Measurements from ENCODE around the gene ZNF431.
A peak's percentile ranks its signal among the peaks of the same experiment; 100 is the strongest.
"Not testable (repeated sequence)": the region's sequence is repeated elsewhere in the genome, so short reads cannot be mapped to it uniquely, and the experiment has no call there.

Gene ZNF431

GRCh38 chr19:21147540-21147939, 5.7 kb downstream of the ZNF431 start:
- no peak for DNase-seq (ENCODE audit: low spot score)

DNA sequence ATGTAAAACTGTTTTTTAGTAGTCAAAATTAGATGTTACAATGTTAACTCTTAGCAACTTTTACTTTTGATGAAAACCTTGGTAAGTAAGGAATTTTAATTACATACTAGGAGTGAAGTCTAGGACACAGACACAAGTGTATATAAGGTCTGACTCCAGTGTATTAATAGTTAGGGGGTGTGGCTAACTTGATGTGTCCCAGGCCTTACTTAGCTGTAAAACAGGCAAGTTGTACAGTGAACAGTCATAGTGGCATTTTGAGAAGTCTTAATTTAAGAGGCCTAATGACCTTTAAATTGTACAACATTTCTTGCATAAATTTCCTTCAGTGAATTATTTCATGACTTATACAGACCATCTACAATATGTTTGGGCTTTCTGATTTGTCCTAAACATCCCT, 6.8 kb downstream of the ZNF431 start:
- no peak for DNase-seq (ENCODE audit: low spot score)

DNA sequence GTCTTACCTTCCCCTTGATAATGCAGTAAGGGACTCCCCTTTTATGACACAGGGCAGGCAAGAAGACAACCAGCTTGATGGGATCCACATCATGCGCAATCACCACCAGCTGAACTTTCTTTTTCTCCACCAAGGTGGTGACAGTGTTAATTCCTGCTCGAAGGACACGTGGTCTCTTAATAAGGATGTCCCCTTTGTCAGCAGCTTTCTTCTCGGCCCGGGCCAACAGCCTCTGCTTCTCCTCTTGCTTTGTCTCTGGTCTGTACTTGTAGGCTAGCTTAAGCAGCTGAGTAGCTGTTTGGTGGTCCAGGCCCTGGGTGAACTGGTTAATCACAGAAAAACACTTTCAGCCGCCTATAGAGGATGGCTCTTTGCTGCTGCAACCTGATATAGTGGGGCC, 8.0 kb downstream of the ZNF431 start:
- no peak for DNase-seq (ENCODE audit: low spot score)

GRCh38 chr19:21151460-21151859, 9.6 kb downstream of the ZNF431 start:
- no peak for DNase-seq (ENCODE audit: low spot score)

DNA sequence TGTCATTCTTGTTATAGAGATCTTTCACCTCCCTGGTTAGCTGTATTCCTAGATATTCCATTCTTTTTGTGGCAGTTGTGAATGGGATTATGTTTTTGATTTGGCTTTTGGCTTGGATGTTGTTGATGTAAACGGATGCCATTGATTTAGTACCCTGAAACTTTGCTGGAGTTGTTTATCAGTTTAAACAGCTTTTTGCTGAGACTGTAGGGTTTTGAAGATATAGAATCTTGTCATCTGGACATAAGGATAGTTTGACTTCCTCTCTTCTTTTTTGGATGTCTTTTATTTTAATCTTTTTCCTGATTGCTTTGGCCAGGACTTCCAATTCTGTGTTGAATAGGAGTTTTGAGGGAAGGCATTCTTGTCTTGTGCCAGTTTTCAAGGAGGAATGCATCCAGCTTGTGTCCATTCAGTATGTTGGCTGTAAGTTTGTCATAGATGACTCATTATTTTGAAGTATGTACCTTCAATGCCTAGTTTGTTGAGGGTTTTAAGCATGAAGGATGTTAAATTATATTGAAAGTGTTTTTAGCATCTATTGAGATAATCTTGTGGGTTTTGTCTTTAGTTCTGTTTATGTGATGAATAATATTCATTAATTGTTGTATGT, 16.8 kb downstream of the ZNF431 start:
- no peak for DNase-seq (ENCODE audit: low spot score)

DNA sequence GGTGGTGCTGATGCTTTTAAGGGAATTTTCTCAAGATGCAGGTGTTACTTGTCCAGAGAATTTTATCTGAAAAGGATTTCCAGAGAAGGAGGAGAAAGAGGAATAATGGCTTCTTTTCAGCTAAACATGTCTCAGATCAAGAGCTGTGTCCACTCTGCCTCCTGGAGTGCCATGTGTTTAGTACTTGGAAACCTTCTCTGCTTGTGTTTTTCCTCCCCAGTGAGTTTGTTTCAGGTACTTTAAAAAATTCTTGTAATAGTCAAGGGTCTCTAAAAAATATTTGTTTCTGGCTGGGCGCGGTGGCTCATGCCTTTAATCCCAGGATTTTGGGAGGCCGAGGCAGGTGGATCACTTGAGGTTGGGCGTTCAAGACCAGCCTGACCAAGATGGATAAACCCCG, 22.7 kb downstream of the ZNF431 start:
- no peak for DNase-seq (ENCODE audit: low spot score)

DNA sequence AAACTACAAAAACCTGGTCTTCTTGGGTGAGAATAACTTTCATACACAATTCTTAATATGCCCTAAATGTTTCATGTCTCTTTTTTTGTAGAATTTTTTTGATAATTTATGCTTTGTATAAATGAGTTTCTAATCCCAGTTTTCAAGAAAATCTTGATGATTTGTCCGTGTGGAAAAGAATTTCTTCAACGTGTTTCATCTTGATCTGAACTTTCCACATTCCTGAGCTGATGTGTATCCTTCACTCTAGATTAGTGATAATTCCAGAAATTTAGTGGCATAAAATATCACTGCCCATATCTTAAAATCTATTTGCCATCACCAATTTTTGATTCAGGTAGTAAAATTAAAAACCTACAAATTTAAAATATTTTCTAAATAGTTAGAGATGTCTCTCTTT, 24.6 kb downstream of the ZNF431 start:
- no peak for DNase-seq (ENCODE audit: low spot score)

GRCh38 chr19:21197590-21198295, 55.9 kb downstream of the ZNF431 start:
- DNase-seq (ENCODE audit: low spot score) = no peak

DNA sequence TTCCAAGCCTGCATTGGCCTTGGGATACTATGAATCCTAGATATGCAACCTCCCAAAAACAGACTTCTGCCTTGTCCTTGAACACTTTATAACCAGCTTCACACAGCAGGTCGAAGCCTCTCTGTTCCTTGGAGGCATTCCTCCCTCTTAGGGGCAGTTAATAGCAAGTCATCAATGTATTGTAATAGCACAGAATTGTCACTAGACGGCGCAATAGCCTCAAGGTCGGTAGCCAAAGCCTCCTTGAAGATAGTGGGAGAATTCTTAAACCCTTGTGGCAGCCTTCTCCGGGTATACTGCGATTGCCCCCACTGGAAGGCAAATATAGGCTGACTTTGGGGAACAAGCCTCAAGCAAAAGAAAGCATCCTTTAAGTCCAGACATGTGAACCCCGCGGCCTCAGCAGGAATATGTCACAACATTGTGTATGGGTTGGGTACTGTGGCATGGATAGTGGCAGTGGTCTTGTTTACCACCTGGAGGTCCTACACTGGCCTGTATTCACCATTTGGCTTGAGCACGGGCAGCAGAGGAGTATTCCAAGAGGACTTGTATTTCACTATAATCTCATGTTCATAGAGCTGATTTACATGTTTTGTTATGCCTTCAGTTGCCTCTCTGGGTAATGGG, 61.1 kb downstream of the ZNF431 start:
- peak; percentile 74 for DNase-seq (ENCODE audit: low spot score)

DNA sequence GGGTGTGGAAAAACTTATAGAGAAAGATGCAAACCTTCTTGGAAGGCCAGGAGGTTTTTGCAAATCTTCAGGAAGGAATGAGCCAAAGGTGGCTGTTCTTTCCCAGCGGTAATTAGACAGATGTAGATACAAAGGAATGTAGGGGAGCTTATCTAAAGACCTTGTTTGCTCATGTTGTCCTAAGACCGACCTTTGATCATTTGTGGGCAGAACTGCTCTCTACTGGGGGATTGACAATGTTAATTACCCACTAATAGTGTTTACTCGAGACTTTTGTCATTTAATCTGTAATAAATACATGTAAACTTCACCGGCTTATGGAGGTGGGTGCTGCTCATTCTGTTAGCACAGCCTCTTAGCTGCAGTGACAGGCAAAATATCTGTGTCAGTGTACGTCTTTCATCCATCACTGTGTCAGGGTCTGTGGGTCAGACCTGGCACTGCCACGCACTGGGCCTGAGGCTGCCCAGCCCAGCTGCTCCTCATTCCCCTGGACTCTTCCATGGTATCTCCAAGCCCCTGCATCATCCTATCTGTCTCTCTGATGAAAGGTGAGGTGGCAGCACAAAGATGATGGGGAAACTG, 68.3 kb downstream of the ZNF431 start:
- no peak for DNase-seq (ENCODE audit: low spot score)

DNA sequence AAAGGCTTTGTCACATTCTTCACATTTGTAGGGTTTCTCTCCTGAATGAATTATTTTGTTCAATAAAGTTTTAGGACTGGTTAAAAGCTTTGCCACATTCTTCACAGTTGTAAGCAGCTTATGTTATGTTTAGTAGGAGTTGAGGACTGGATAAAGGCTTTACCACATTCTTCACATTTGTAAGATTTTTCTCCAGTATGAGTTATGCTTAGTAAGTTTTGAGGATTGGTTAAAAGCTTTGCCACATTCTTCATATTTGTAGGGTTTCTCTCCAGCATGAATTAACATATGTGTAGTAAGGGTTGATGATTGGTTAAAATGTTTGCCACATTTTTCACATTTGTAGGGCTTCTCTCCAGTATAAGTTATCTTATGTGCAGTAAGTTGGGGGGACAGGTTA, 79.9 kb downstream of the ZNF431 start:
- no peak for DNase-seq (ENCODE audit: low spot score)

GRCh38 chr19:21229938-21230337, 88.1 kb downstream of the ZNF431 start:
- DNase-seq (ENCODE audit: low spot score) = not testable (repeated sequence)

GRCh38 chr19:21233691-21234090, 91.9 kb downstream of the ZNF431 start:
- DNase-seq (ENCODE audit: low spot score) = no peak

DNA sequence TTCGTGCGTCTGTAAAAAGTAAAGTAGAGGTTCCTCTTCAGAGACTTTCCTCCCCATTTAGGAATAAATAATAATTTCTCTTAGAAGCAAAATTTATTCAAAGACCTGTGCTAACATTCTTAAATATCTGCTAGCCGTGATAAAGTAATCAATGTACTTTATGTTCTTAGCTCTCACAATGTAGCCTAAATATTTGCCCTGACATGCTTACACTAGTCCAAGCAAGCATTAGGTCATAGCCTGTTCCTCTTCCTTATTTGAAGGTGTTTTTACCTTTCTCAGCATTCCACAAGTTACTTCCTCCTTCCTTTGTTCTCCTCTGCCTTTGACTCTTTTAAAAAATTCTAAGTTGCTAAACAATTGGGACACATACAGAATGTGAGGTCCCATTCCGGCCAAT, 94.9 kb downstream of the ZNF431 start:
- DNase-seq (ENCODE audit: low spot score) = not testable (repeated sequence)

DNA sequence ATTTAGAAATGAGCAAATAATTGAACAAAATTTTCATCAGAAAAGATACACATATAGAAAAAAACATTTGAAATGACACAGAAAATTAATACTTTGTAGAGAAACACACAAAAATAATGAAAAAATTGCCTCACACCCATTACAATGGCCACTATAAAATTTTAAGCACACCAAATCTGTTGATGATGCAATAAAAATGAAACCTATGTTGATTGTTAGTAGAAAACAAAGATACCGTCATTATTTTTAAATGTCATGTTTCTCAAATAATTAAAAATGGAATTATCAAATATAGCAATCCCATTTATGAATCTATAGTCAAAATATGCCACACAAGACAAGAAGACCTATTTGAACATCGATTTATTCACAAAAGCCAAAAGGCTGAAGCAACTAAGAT, 96.8 kb downstream of the ZNF431 start:
- DNase-seq (ENCODE audit: low spot score) = no peak
